Activated naive CD4-positive, alpha-beta T cell treated with anti-CD3 and anti-CD28 coated beads for 36 hours (primary cell): Measurements from ENCODE around the gene COCH. TPM values are rescaled to one million over a fixed set of nuclear protein-coding genes. Genes with fewer than 3 reads are reported as not detected.
"Not testable (repeated sequence)": the region's sequence is repeated elsewhere in the genome, so short reads cannot be mapped to it uniquely, and the experiment has no call there.

Experiments
- CTCF ChIA-PET: fragments of 350-600 bp; sonication (Branson Sonifier 250); formaldehyde crosslinking; loops from one replicate; lab custom pipeline; 2021; ENCODE audit warnings: antibody characterized with exemption; lab: Charles Lee
- DNase-seq: peaks from one replicate; pipeline ENCODE4 v3.0.0-alpha.2; 2020
- H3K27ac Mint-ChIP-seq: one replicate; pipeline ENCODE4 v1.8.0; 2021; ENCODE audit warnings: mild to moderate bottlenecking, mixed read lengths
- H3K27me3 Mint-ChIP-seq: one replicate; pipeline ENCODE4 v1.8.0; 2021; ENCODE audit warnings: low read depth, mixed read lengths
- H3K36me3 Mint-ChIP-seq: one replicate; pipeline ENCODE4 v1.8.0; 2021; ENCODE audit warnings: low read depth, mixed read lengths
- H3K4me1 Mint-ChIP-seq: one replicate; pipeline ENCODE4 v1.8.0; 2021; ENCODE audit warnings: low read depth, mixed read lengths
- H3K4me3 Mint-ChIP-seq: one replicate; pipeline ENCODE4 v1.8.0; 2021; ENCODE audit warnings: mild to moderate bottlenecking, moderate library complexity, mixed read lengths
- H3K9me3 Mint-ChIP-seq: one replicate; pipeline ENCODE4 v1.8.0; 2021; ENCODE audit warnings: mixed read lengths
- intact Hi-C: fragments of 100-400 bp; cut with micrococcal nuclease; formaldehyde crosslinking; loops from one replicate; pipeline ENCODE4 v1.15.1; 2023
- total RNA-seq, 2 experiments: library from RNA; stranded (reverse); gene quantifications; one replicate each; pipeline ENCODE4 v1.2.3, GENCODE V29; 2021

Gene COCH
- total RNA-seq, 2 experiments from 2014 or later = 1.3 TPM

- H3K9me3 Mint-ChIP-seq = no peaks in the 10 kb centered on the region
- CTCF ChIA-PET = interaction anchor here (0.6 kb wide), 1 partner anchor 21 kb away, joined by 5 read pairs; no protein-coding TSS in a partner anchor
- DNase-seq = no peak
- no peaks in the 10 kb centered on the region for H3K27me3 Mint-ChIP-seq
- peaks cover 3% of the 10 kb centered on the region for H3K4me1 Mint-ChIP-seq
- H3K27ac Mint-ChIP-seq = no peak overlapping the region
- H3K36me3 Mint-ChIP-seq = no peaks in the 10 kb centered on the region
- intact Hi-C loops = no loop called here
- H3K4me3 Mint-ChIP-seq = no peak overlapping the region
Measured at GRCh38 chr14:30883508-30884294, 9.3 kb downstream of the COCH start.

GRCh38 chr14:30884901-30885300, 10.5 kb downstream of the COCH start:
- no peak overlapping the region for H3K27ac Mint-ChIP-seq

GRCh38 chr14:30885840-30886740, 11.7 kb downstream of the COCH start:
- no peaks in the 10 kb centered on the region for H3K9me3 Mint-ChIP-seq
- CTCF ChIA-PET = interaction anchor here (1.2 kb wide), 1 partner anchor 17 kb away, joined by 3 read pairs; no protein-coding TSS in a partner anchor
- intact Hi-C loops = no loop called here
- no peak overlapping the region for H3K27ac Mint-ChIP-seq
- H3K27me3 Mint-ChIP-seq = no peaks in the 10 kb centered on the region
- H3K4me1 Mint-ChIP-seq = peaks cover 3% of the 10 kb centered on the region
- no peaks in the 10 kb centered on the region for H3K36me3 Mint-ChIP-seq
- no peak overlapping the region for H3K4me3 Mint-ChIP-seq
- no peak for DNase-seq

More at GRCh38 chr14:30884901-30885300, 10.5 kb downstream of the COCH start:
- peaks cover 3% of the 10 kb centered on the region for H3K4me1 Mint-ChIP-seq
- DNase-seq = no peak
- intact Hi-C loops = no loop called here
- no peaks in the 10 kb centered on the region for H3K36me3 Mint-ChIP-seq
- H3K9me3 Mint-ChIP-seq = no peaks in the 10 kb centered on the region
- no peaks in the 10 kb centered on the region for H3K27me3 Mint-ChIP-seq
- CTCF ChIA-PET = no interaction called here
- H3K4me3 Mint-ChIP-seq = no peak overlapping the region

- no peak for DNase-seq
- intact Hi-C loops = no loop called here
- no peaks in the 10 kb centered on the region for H3K9me3 Mint-ChIP-seq
- no peak overlapping the region for H3K4me3 Mint-ChIP-seq
- CTCF ChIA-PET = interaction anchor here (0.7 kb wide), 1 partner anchor 276 kb away, joined by 3 read pairs; no protein-coding TSS in a partner anchor
- peaks cover 1% of the 10 kb centered on the region for H3K4me1 Mint-ChIP-seq
- H3K27me3 Mint-ChIP-seq = no peaks in the 10 kb centered on the region
- H3K27ac Mint-ChIP-seq = no peak overlapping the region
- no peaks in the 10 kb centered on the region for H3K36me3 Mint-ChIP-seq
Measured at GRCh38 chr14:30888480-30889243, 14.3 kb downstream of the COCH start.

GRCh38 chr14:30889244-30889594, 14.9 kb downstream of the COCH start:
- Mint-ChIP-seq H3K27ac (no peak overlapping the region), H3K36me3 (no peaks in the 10 kb centered on the region), H3K4me1 (peaks cover 1% of the 10 kb centered on the region), H3K9me3 (no peaks in the 10 kb centered on the region), H3K4me3 (no peak overlapping the region), H3K27me3 (no peaks in the 10 kb centered on the region)
- CTCF ChIA-PET = interaction anchor here (0.7 kb wide), 1 partner anchor 275 kb away, joined by 3 read pairs; no protein-coding TSS in a partner anchor
- intact Hi-C loops = no loop called here
- DNase-seq = no peak

GRCh38 chr14:30893819-30894218, 19.5 kb downstream of the COCH start:
- Mint-ChIP-seq H3K4me3 (no peak overlapping the region), H3K27ac (no peak overlapping the region), H3K4me1 (no peaks in the 10 kb centered on the region), H3K27me3 (no peaks in the 10 kb centered on the region), H3K9me3 (no peaks in the 10 kb centered on the region), H3K36me3 (peaks cover 10% of the 10 kb centered on the region)
- no peak for DNase-seq
- intact Hi-C loops = no loop called here
- CTCF ChIA-PET = no interaction called here

GRCh38 chr14:30894923-30895515, 20.7 kb downstream of the COCH start:
- Mint-ChIP-seq H3K36me3 (peaks cover 13% of the 10 kb centered on the region), H3K4me1 (peaks cover 2% of the 10 kb centered on the region), H3K27ac (no peak overlapping the region), H3K9me3 (no peaks in the 10 kb centered on the region), H3K27me3 (no peaks in the 10 kb centered on the region), H3K4me3 (no peak overlapping the region)
- intact Hi-C loops = no loop called here
- CTCF ChIA-PET = no interaction called here
- no peak for DNase-seq

GRCh38 chr14:30896435-30896834, 22.1 kb downstream of the COCH start:
- no peak for DNase-seq
- intact Hi-C loops = no loop called here
- CTCF ChIA-PET = no interaction called here
- Mint-ChIP-seq H3K9me3 (no peaks in the 10 kb centered on the region), H3K27me3 (no peaks in the 10 kb centered on the region), H3K36me3 (peaks cover 13% of the 10 kb centered on the region), H3K27ac (no peak overlapping the region), H3K4me3 (no peak overlapping the region), H3K4me1 (peaks cover 2% of the 10 kb centered on the region)

GRCh38 chr14:30897121-30897520, 22.8 kb downstream of the COCH start:
- H3K4me1 Mint-ChIP-seq, CTCF ChIA-PET, H3K9me3 Mint-ChIP-seq, H3K27me3 Mint-ChIP-seq, DNase-seq, H3K4me3 Mint-ChIP-seq, H3K27ac Mint-ChIP-seq, intact Hi-C loops: not testable (repeated sequence)
- H3K36me3 Mint-ChIP-seq = peaks cover 16% of the 10 kb centered on the region

- CTCF ChIA-PET = interaction anchor here (0.6 to 1.2 kb wide), 2 partner anchors 17 to 22 kb away, joined by 3 to 5 read pairs; no protein-coding TSS in a partner anchor
- no peaks in the 10 kb centered on the region for H3K27me3 Mint-ChIP-seq
- H3K36me3 Mint-ChIP-seq = peaks cover 19% of the 10 kb centered on the region
- no peak overlapping the region for H3K4me3 Mint-ChIP-seq
- H3K4me1 Mint-ChIP-seq = peaks cover 5% of the 10 kb centered on the region
- DNase-seq = no peak
- H3K27ac Mint-ChIP-seq = no peak overlapping the region
- intact Hi-C loops = loop anchor here (1.0 kb wide), 1 partner anchor 179 kb away; no protein-coding TSS in a partner anchor
- H3K9me3 Mint-ChIP-seq = no peaks in the 10 kb centered on the region
Measured at GRCh38 chr14:30903285-30904124, 29.1 kb downstream of the COCH start.
